Spleen (tissue), 11 donors: Measurements from ENCODE around the gene NPR2. TPM values are rescaled to one million over a fixed set of nuclear protein-coding genes. Genes with fewer than 3 reads are reported as not detected.

ENCODE experiments used
- DNase-seq: peaks from one replicate; pipeline ENCODE4 v3.0.0-alpha.2; 2020
- H3K27ac ChIP-seq, 8 donors: fragments of 200-600 bp; sonication (generic) in 7 of 8; 1 replicate in 4 of 8; 2 replicates in 4 of 8; pipeline versions ENCODE4 v1.5.0 to v1.8.0; 2016 to 2021; ENCODE audit warnings: inconsistent platforms in 4 of 8, mild to moderate bottlenecking in 4 of 8, moderate library complexity in 1 of 8
- H3K27me3 ChIP-seq, 7 donors: fragments of 200-600 bp; sonication (generic) in 6 of 7; replicated peaks in 1 of 7; 1 replicate in 4 of 7; 2 replicates in 3 of 7; pipeline versions ENCODE4 v1.5.0 to v1.8.0; 2016 to 2021; ENCODE audit warnings: inconsistent platforms in 3 of 7, mild to moderate bottlenecking in 1 of 7
- H3K36me3 ChIP-seq, 6 donors: fragments of 200-600 bp; sonication (generic) in 5 of 6; 1 replicate in 4 of 6; 2 replicates in 2 of 6; pipeline versions ENCODE4 v1.5.0 to v1.8.0; 2016 to 2021; ENCODE audit warnings: inconsistent platforms in 2 of 6
- H3K4me1 ChIP-seq, 6 donors: fragments of 200-600 bp; sonication (generic) in 5 of 6; 1 replicate in 3 of 6; 2 replicates in 3 of 6; pipeline versions ENCODE4 v1.5.0 to v1.8.0; 2016 to 2021; ENCODE audit warnings: inconsistent platforms in 3 of 6
- H3K4me3 ChIP-seq, 8 donors: fragments of 200-600 bp; sonication (generic) in 7 of 8; 1 replicate in 4 of 8; 2 replicates in 4 of 8; pipeline versions ENCODE4 v1.5.0 to v1.8.0; 2016 to 2021; ENCODE audit warnings: inconsistent platforms in 4 of 8, mild to moderate bottlenecking in 4 of 8, moderate library complexity in 2 of 8
- H3K9me3 ChIP-seq, 8 donors: fragments of 200-600 bp; sonication (generic) in 7 of 8; 1 replicate in 4 of 8; 2 replicates in 4 of 8; pipeline versions ENCODE4 v1.5.0 to v1.8.0; 2016 to 2021; ENCODE audit warnings: inconsistent platforms in 4 of 8
- CTCF ChIP-seq, 11 experiments: fragments of 200-600 bp in 7 of 11; fragments of 450-650 bp in 4 of 11; sonication (generic) in 4 of 11; IDR thresholded peaks in 8 of 11; conservative IDR thresholded peaks in 3 of 11; 1 replicate in 7 of 11; 2 replicates in 4 of 11; pipeline versions ENCODE4 v1.4.0 to v1.8.0; 2016 to 2021; ENCODE audit warnings: antibody characterized with exemption in 11 of 11, inconsistent platforms in 4 of 11, mild to moderate bottlenecking in 1 of 11
- POLR2A ChIP-seq, 3 donors: fragments of 450-650 bp; IDR thresholded peaks; one replicate each; pipeline ENCODE4 v1.5.1; 2017; ENCODE audit warnings: antibody characterized with exemption in 3 of 3, mild to moderate bottlenecking in 1 of 3
- POLR2AphosphoS5 ChIP-seq, 3 donors: sonication (generic); formaldehyde crosslinking; IDR thresholded peaks; one replicate each; pipeline ENCODE4 v1.5.1; 2017; ENCODE audit warnings: antibody characterized with exemption in 3 of 3
- WGBS, 5 donors: extraction: QIAGEN DNeasy Blood & Tissue Kit in 3 of 5; methylation state at CpG; one replicate each; pipeline versions ENCODE4 v1.1.5 to v1.1.7; 2013 to 2018; 5-methylcytosine and 5-hydroxymethylcytosine counted together
- intact Hi-C: fragments of 100-400 bp; cut with DNase I; formaldehyde crosslinking; loops from one replicate; pipeline ENCODE4 v1.15.0; 2023; ENCODE audit warnings: low total_unique reads
- polyA plus RNA-seq, 3 donors: library from polyadenylated mRNA; stranded (reverse); fragments of 200-250 nt; gene quantifications; one replicate each; pipeline ENCODE4 v1.2.1, GENCODE V29; 2013
- total RNA-seq, 7 donors: library from RNA; depleted of rRNA in 3 of 7; stranded (reverse); fragments of >200 nt in 3 of 7; fragmentation: NEBNext Ultra II Directional in 4 of 7; extraction: Animal tissue kit (Norgen Biotek cat#: 25700) in 4 of 7; gene quantifications; one replicate each; pipeline versions ENCODE4 v1.1.0 to v1.2.1, GENCODE V29; 2016 to 2021
- donor health status: healthy with polysubstance abuse.
- donor health status: DM: no; HTN: no; CAD: no; lungs with moderate emphysema.
- donor health status: DM: no; HTN: no; CAD: no.
- donor health status: Bipolar disorder and iron deficiency.
- donor health status: healthy.
- donor health status: DM: no; HTN: no; CAD: no.
- donor health status: DM: yes; HTN: yes; CAD: no.

The NPR2 gene
- total and polyA plus RNA-seq, 10 donors, result 5.8 to 17.1 (median 7.5) TPM

- intact Hi-C loops, result no loop called here
- Histone ChIP-seq H3K36me3 (peaks cover 0 to 11% (median 5%) of the 10 kb centered on the region in 6 donors), H3K4me1 (peaks cover 17 to 49% (median 35%) of the 10 kb centered on the region in 6 donors), H3K27me3 (no peaks in the 10 kb centered on the region), H3K27ac (peak overlapping the region in 7 of 8 donors; percentile 91 to 99 (median 96)), H3K9me3 (no peaks in the 10 kb centered on the region), H3K4me3 (peak overlapping the region in 1 of 8 donors; percentile 100)
- TF ChIP-seq POLR2A (IDR thresholded peaks at IDR 0.05) (no peak), CTCF (IDR thresholded peaks at IDR 0.05 in 8 of 11, conservative IDR thresholded peaks at IDR 0.05 in 3 of 11) (peak in 3 of 11 experiments; percentile 9 to 25 (median 21)), POLR2AphosphoS5 (IDR thresholded peaks at IDR 0.05) (no peak)
- 82 to 91% (median 89%) methylated on average over 10 of the region's 10 CpGs for WGBS, 5 donors
- no peak for DNase-seq
These were observed 22.2 kb downstream of the NPR2 start for GRCh38 chr9:35813434-35814105.

GRCh38 chr9:35814106-35814840 lies 22.9 kb downstream of the NPR2 start:
- peak; percentile 92 for DNase-seq
- TF ChIP-seq CTCF (IDR thresholded peaks at IDR 0.05 in 8 of 11, conservative IDR thresholded peaks at IDR 0.05 in 3 of 11) (peak in 8 of 11 experiments; percentile 10 to 51 (median 34)), POLR2A (IDR thresholded peaks at IDR 0.05) (no peak)
- WGBS, 5 donors, result 8 to 18% (median 10%) methylated on average over 13 to 29 of the region's 29 CpGs
- H3K9me3 ChIP-seq, result no peaks in the 10 kb centered on the region
- peak overlapping the region; percentile 91 to 99 (median 97) for H3K27ac ChIP-seq
- no peaks in the 10 kb centered on the region for H3K27me3 ChIP-seq
- intact Hi-C loops, result no loop called here
- H3K36me3 ChIP-seq, result peaks cover 0 to 4% (median 0%) of the 10 kb centered on the region in 6 donors
- peak overlapping the region; percentile 70 to 100 (median 88) for H3K4me3 ChIP-seq
- peaks cover 17 to 49% (median 35%) of the 10 kb centered on the region in 6 donors for H3K4me1 ChIP-seq

DNA sequence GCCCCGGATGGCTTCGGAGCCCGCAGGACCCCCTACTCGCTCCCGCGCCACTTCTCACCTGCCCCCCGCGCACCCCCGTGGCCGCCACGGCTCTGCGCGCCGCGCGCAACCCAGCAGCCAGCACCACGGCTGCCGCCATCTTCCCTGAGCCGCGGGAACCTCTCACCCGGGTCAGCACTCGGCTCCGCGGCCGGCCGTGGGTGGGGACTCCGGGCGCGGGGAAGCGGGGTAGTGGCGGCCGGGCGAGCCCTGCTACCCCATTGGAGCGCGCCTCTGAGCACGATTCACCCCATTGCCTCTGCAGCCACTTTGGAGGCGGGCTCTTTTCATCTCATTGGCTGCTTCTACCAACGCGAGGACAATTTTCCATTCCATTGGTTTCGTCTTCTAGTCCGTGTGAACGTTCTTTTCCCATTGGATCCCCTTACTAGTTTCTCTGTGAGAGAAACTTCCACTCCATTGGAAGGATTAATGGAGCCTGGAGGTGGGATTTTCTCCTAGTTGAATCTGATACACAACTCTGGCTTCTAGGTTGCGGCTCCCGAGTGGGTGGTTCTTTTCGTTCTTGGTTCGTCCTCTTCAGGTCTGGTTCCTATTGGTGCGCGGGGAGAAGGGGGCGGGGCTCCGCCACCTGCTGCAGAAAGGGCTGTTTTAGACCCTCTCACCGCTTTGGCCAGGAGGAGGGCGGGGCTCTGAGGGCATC lies 23.6 kb downstream of the NPR2 start, which contains the start of gene HINT2:
TSS of gene HINT2 (minus strand) at position 202 of the 703 bp plus-strand sequence. CDS start at position 139, 63 bp downstream.
- peak; percentile 98 for DNase-seq
- Histone ChIP-seq H3K27ac (peak within 1 kb of the TSS; percentile 91 to 99 (median 97)), H3K4me3 (peak within 1 kb of the TSS; percentile 70 to 100 (median 88)), H3K27me3 (no peaks in the 10 kb centered on the region), H3K9me3 (no peaks in the 10 kb centered on the region), H3K4me1 (peaks cover 17 to 49% (median 35%) of the 10 kb centered on the region in 6 donors), H3K36me3 (no peaks in the 10 kb centered on the region)
- TF ChIP-seq POLR2AphosphoS5 (IDR thresholded peaks at IDR 0.05), result peak; percentile 97 to 98 (median 97)
- peak in 2 of 3 donors; percentile 88 to 91 for TF ChIP-seq POLR2A (IDR thresholded peaks at IDR 0.05)
- TF ChIP-seq CTCF (IDR thresholded peaks at IDR 0.05 in 8 of 11, conservative IDR thresholded peaks at IDR 0.05 in 3 of 11), result no peak
- 0 to 2% (median 0%) methylated on average over 32 to 52 of the region's 52 CpGs for WGBS, 5 donors
- intact Hi-C loops, result no loop called here
